ENCODE data around the gene PGLYRP4. TPM values are rescaled to one million over a fixed set of nuclear protein-coding genes. Genes with fewer than 3 reads are reported as not detected.

The PGLYRP4 gene
- total RNA-seq, 1 experiment from 2014 or later = not detected

DNA sequence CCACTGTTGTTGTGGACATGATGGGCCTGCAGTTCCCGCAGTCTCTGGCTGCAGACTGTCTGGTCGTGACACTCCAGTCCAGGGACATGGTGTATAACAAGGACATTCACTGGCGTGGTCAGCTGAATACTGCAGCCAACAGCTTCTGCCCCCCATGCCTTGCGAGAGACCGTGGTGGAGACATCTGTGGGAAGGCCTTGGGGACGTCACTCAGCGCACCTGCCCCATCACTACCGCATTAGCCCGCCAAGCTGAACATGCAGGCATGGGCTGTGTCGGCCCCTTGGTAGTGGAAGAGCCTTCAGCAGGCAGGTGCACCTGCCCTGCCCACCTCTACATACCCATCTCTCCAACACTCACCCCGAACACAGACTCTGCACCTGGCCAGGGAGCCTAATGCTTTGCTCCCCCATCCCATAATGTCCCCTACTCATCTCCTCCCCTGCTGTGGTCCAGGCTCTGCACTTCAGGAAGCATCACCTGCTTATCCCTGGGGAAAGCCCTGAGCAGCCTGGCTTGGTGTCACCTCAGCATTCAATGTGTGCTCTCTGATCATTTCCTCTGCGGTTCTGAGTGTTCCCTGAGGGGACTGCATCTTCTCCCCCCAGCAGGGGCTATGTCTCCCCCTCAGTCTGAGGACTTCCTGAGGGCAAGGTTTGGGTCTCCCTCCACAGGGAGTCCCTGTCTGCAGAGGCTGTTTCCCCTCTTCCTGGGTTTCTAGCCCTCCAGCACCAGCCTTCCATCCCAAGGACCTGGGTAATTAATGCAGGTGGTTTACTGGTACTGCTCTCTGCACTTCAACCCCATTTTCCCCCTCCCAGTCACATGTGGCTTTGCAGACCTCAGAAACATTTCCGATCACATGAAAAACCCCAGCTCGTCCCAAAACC lies 3.2 kb downstream of the PGLYRP4 start:
- no peak for DNase-seq (ENCODE audit: low spot score)

More for the DNA sequence above, 3.2 kb downstream of the PGLYRP4 start:
- no peak overlapping the region for H3K4me3 Mint-ChIP-seq
- H3K4me1 Mint-ChIP-seq = peaks cover 12% of the 10 kb centered on the region
- no peak for ATAC-seq
- H3K27me3 Mint-ChIP-seq (ENCODE audit: low read depth) = peaks cover 15% of the 10 kb centered on the region
- TF ChIP-seq, protein P1, sequence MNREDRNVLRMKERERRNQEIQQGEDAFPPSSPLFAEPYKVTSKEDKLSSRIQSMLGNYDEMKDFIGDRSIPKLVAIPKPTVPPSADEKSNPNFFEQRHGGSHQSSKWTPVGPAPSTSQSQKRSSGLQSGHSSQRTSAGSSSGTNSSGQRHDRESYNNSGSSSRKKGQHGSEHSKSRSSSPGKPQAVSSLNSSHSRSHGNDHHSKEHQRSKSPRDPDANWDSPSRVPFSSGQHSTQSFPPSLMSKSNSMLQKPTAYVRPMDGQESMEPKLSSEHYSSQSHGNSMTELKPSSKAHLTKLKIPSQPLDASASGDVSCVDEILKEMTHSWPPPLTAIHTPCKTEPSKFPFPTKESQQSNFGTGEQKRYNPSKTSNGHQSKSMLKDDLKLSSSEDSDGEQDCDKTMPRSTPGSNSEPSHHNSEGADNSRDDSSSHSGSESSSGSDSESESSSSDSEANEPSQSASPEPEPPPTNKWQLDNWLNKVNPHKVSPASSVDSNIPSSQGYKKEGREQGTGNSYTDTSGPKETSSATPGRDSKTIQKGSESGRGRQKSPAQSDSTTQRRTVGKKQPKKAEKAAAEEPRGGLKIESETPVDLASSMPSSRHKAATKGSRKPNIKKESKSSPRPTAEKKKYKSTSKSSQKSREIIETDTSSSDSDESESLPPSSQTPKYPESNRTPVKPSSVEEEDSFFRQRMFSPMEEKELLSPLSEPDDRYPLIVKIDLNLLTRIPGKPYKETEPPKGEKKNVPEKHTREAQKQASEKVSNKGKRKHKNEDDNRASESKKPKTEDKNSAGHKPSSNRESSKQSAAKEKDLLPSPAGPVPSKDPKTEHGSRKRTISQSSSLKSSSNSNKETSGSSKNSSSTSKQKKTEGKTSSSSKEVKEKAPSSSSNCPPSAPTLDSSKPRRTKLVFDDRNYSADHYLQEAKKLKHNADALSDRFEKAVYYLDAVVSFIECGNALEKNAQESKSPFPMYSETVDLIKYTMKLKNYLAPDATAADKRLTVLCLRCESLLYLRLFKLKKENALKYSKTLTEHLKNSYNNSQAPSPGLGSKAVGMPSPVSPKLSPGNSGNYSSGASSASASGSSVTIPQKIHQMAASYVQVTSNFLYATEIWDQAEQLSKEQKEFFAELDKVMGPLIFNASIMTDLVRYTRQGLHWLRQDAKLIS (CRISPR knock-in tag; IDR thresholded peaks at IDR 0.05; ENCODE audit: borderline replicate concordance) = no peak
- TF ChIP-seq, protein P2, sequence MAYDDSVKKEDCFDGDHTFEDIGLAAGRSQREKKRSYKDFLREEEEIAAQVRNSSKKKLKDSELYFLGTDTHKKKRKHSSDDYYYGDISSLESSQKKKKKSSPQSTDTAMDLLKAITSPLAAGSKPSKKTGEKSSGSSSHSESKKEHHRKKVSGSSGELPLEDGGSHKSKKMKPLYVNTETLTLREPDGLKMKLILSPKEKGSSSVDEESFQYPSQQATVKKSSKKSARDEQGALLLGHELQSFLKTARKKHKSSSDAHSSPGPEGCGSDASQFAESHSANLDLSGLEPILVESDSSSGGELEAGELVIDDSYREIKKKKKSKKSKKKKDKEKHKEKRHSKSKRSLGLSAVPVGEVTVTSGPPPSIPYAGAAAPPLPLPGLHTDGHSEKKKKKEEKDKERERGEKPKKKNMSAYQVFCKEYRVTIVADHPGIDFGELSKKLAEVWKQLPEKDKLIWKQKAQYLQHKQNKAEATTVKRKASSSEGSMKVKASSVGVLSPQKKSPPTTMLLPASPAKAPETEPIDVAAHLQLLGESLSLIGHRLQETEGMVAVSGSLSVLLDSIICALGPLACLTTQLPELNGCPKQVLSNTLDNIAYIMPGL (CRISPR knock-in tag; IDR thresholded peaks at IDR 0.05) = no peak
- no peak for TF ChIP-seq ELF4 (CRISPR knock-in tag; IDR thresholded peaks at IDR 0.05; ENCODE audit: low read depth)
- no peak for TF ChIP-seq ZNF138 (CRISPR knock-in tag; conservative IDR thresholded peaks at IDR 0.05)
- no peak for TF ChIP-seq CREB1 (CRISPR knock-in tag; IDR thresholded peaks at IDR 0.05)
- TF ChIP-seq, protein P3, sequence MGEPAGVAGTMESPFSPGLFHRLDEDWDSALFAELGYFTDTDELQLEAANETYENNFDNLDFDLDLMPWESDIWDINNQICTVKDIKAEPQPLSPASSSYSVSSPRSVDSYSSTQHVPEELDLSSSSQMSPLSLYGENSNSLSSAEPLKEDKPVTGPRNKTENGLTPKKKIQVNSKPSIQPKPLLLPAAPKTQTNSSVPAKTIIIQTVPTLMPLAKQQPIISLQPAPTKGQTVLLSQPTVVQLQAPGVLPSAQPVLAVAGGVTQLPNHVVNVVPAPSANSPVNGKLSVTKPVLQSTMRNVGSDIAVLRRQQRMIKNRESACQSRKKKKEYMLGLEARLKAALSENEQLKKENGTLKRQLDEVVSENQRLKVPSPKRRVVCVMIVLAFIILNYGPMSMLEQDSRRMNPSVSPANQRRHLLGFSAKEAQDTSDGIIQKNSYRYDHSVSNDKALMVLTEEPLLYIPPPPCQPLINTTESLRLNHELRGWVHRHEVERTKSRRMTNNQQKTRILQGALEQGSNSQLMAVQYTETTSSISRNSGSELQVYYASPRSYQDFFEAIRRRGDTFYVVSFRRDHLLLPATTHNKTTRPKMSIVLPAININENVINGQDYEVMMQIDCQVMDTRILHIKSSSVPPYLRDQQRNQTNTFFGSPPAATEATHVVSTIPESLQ (CRISPR knock-in tag; IDR thresholded peaks at IDR 0.05) = no peak
- no peak for TF ChIP-seq ZNF423 (CRISPR knock-in tag; IDR thresholded peaks at IDR 0.05)
- TF ChIP-seq STAT6 (CRISPR knock-in tag; conservative IDR thresholded peaks at IDR 0.05; ENCODE audit: low read depth) = no peak
- no peak for TF ChIP-seq CTCF (IDR thresholded peaks at IDR 0.05)
- TF ChIP-seq SMAD3 (CRISPR knock-in tag; IDR thresholded peaks at IDR 0.05; ENCODE audit: borderline replicate concordance) = no peak
- TF ChIP-seq CBFB (CRISPR knock-in tag; IDR thresholded peaks at IDR 0.05; ENCODE audit: low read depth) = no peak
- TF ChIP-seq, protein P4, sequence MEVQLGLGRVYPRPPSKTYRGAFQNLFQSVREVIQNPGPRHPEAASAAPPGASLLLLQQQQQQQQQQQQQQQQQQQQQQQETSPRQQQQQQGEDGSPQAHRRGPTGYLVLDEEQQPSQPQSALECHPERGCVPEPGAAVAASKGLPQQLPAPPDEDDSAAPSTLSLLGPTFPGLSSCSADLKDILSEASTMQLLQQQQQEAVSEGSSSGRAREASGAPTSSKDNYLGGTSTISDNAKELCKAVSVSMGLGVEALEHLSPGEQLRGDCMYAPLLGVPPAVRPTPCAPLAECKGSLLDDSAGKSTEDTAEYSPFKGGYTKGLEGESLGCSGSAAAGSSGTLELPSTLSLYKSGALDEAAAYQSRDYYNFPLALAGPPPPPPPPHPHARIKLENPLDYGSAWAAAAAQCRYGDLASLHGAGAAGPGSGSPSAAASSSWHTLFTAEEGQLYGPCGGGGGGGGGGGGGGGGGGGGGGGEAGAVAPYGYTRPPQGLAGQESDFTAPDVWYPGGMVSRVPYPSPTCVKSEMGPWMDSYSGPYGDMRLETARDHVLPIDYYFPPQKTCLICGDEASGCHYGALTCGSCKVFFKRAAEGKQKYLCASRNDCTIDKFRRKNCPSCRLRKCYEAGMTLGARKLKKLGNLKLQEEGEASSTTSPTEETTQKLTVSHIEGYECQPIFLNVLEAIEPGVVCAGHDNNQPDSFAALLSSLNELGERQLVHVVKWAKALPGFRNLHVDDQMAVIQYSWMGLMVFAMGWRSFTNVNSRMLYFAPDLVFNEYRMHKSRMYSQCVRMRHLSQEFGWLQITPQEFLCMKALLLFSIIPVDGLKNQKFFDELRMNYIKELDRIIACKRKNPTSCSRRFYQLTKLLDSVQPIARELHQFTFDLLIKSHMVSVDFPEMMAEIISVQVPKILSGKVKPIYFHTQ (CRISPR knock-in tag; IDR thresholded peaks at IDR 0.05) = no peak
- no peak for TF ChIP-seq TEAD4 (CRISPR knock-in tag; IDR thresholded peaks at IDR 0.05)
- TF ChIP-seq GRHL2 (CRISPR knock-in tag; IDR thresholded peaks at IDR 0.05; ENCODE audit: insufficient replicate concordance, severe bottlenecking) = no peak
- TF ChIP-seq SP1 (CRISPR knock-in tag; conservative IDR thresholded peaks at IDR 0.05) = no peak
- TF ChIP-seq, protein P5, sequence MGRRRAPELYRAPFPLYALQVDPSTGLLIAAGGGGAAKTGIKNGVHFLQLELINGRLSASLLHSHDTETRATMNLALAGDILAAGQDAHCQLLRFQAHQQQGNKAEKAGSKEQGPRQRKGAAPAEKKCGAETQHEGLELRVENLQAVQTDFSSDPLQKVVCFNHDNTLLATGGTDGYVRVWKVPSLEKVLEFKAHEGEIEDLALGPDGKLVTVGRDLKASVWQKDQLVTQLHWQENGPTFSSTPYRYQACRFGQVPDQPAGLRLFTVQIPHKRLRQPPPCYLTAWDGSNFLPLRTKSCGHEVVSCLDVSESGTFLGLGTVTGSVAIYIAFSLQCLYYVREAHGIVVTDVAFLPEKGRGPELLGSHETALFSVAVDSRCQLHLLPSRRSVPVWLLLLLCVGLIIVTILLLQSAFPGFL (CRISPR knock-in tag; IDR thresholded peaks at IDR 0.05; ENCODE audit: borderline replicate concordance) = no peak
- TF ChIP-seq GABPB1 (CRISPR knock-in tag; IDR thresholded peaks at IDR 0.05) = no peak
- no peak for TF ChIP-seq NR2C2 (CRISPR knock-in tag; IDR thresholded peaks at IDR 0.05)
- H3K27ac Mint-ChIP-seq = no peak overlapping the region
- ChIA-PET CTCF (interaction anchor here (0.9 to 1.5 kb wide), 2 partner anchors 8 to 150 kb away, joined by 3 to 4 read pairs; no protein-coding TSS in a partner anchor), POLR2A (no interaction called here)
- no peaks in the 10 kb centered on the region for H3K36me3 Mint-ChIP-seq
- no peaks in the 10 kb centered on the region for H3K9me3 Mint-ChIP-seq
